GM19468 (cell line): Measurements from ENCODE around the gene FAM170B.

Experiments used
- ATAC-seq: cut with Tn5 transposase; IDR thresholded peaks from one replicate; pipeline ENCODE4 v1.9.1; 2021; ENCODE audit warnings: mild to moderate bottlenecking, moderate library complexity, moderate number of reproducible peaks; ENCODE audit not compliant: unreplicated experiment; ENCODE audit errors: extremely low read depth

The FAM170B gene

DNA sequence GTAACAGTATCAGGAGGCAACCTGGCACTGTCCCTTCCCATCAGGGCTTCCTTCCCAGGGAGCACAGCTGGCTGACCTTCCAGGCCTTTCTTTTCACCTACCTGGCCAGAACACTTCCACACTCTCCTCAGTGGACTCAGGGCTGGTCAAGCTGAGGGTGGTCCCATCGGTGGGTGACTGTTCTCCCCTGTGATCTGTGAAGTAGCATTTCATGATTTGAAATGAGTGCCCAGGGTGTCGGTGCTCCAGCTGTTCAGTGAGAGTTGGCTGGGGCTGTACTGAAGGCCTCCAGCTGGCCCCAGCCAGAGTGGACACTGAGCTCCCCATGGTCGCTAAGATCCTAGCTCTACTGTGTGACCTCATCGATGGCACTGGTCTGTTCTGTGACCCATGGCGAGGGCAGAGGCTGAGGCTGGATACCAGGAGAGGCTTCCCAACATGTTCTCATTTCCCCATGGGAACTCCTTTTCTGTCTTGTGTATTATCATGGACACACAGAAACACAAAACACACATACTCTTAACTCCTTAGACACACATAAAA, at the start of gene FAM170B:
Gene FAM170B (minus strand): TSS at position 316 of the 543 bp plus-strand sequence. CDS start 103 bp downstream, at position 213.
- ATAC-seq: no peak

- no peak for ATAC-seq
These were observed 49.0 kb upstream of the FAM170B start for GRCh38 chr10:49182776-49183175.

GRCh38 chr10:49180444-49180860, 46.6 kb upstream of the FAM170B start:
- no peak for ATAC-seq

- ATAC-seq: no peak
These were observed 46.0 kb upstream of the FAM170B start for GRCh38 chr10:49179699-49180443.

- ATAC-seq: no peak
These were observed 45.0 kb upstream of the FAM170B start for GRCh38 chr10:49178489-49179471.

DNA sequence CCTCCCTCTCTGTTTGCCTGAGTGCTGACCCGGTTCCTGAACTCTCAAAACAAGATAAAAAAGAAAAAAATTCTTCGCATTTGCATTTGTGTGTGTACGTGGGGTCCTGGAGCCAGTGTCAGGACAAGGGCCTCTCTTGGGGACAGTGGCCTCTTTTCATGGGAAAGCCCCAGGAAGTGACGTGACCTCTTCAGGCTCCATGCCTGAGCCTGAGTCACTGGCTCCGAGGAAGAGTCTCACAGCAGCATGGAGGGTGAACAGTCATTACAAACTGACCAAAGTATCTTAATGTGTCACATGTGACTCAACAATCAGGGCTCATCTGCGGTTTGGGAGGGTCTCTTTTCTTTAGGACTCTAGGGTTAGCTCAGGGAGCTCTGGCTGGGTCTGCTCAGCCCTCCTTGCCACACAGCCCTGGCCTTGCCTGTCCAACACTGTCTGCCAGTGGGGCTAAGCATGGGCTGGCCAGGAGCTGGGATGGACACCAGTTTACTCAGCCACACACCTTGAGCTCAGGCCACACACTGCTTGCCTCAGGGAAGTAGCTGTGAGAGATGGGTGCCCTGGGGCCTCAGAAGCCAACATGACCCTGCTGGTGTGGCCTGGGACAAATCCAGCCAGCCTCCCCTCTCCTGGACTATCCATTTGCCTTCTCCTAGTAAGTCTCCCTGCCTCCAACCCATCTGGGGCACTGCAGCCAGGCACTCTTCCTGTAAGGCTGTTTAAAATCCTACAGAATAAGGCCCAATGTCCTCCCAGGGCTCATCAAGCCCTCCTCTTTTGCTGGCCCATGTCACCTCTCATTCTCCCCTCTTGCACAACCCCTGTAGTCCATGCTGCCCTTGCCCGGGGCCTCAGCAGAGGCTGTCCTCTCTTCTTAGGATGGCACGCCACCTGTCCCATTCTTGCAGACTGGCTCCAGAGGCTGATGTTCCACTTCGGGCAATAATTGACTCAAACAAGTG, 43.9 kb upstream of the FAM170B start:
- peak; percentile 74 for ATAC-seq

- ATAC-seq: no peak
These were observed 42.8 kb upstream of the FAM170B start for GRCh38 chr10:49176310-49177268.

DNA sequence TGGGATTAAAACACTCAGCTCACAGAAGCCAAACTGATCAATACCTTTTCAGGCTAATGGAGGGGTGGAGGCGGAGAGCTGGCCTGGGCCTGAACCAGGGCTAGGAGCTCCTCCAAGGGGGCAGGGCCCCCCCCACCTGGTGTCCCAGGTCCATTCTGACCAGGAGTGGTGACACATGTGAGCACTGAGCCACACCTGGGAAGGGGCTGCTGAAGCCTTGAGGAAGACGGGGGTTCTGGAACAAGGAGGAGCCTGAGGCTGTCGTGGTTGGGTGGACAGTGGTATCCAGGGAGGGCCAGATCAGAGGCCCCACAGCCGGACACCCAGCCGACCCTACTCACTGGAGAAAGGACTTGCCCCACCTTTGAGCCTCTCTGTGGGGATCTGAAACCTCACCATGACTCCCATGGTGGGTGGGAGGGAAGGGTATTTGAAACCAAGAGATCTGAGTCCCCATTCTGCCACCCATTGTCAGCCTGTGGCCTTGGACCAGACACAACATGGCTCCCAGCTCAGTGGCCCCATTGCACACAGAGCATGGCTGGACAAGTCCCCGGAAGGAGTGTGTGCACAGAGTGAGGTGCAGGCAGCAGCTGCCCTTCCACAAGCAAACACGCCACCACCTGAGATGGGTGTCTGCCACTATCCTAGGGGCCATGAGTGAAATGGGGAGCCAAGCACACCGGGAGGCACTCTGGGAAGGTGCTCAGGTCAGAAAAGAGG, 41.9 kb upstream of the FAM170B start:
- no peak for ATAC-seq

GRCh38 chr10:49174926-49175500, 41.2 kb upstream of the FAM170B start:
- ATAC-seq: no peak

DNA sequence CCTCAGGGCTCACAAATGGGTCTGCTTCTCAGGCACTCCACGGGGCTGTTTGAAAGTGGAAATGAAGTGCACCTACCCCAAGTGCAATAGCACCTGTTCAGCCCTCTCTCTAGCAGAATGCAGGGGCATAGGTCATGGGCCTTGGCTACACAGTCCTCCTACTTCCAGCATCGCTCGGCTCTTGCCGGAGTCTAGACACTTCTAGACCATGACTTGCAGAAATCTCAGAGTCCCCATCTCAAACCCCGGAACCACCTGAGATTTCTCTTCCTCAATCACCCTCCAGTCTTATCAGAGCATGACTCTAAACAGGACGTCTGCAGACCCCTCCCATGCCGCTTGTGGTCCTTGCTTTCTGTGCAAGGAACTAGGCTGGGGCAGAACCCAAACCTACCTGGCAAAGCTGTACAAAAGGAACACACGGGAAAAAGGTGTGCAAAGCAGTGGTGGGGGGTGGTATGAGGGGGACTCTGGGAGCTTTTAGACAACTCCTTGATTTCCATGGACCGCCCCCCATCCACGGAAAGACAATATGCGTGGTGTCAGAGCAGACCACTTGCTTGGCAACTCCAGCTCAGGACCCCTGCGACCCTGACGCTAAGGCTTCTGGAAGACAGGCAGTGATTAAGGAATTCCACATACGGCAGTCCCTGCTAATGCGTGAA, 40.6 kb upstream of the FAM170B start:
- no peak for ATAC-seq

DNA sequence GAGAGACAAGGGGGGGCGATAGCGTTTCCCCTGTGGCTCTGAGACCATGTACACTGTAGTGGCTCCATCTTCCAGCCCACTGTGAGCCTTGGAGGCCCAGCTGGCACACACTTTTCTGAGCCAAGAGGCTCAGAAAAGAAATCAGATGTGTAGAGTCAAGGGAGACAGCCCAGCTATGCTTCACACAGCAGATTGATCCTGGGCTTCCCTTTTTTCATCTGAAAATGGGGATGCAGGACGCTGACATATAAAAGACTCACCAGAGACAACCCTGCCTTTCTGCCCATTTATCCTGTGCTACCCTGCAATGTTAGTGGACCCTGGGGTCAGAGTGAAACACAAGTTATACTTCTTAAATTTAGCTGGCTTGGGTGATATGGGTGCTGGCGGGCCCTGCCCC, 40.0 kb upstream of the FAM170B start:
- no peak for ATAC-seq

DNA sequence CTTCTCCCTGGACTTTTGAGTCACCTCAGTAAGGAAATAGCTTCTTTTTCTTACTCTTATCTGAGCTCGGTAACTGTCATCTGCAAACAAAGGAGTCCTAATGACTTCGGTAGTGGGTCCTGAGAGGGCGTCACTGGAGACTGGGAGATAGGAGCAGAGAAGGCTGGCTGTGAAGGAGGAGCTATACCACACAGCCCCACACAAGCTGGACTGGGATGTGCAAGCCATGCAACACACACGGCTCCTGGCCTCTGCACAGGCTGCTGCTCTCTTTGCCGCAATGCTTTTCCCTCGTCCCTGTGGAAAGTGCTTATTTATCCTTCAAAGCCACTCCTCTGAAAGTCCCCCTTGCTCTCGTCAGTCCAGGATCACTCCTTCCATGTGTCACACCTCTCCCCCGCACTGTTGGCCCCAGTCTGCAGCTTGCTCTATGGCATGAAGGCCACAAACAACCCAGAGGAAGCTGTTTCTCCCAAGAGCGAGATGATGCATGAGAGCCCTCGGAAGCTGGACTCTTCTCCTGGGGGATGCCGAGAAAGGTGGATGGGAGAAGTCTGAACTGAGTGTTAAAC, 39.5 kb upstream of the FAM170B start:
- ATAC-seq: no peak

DNA sequence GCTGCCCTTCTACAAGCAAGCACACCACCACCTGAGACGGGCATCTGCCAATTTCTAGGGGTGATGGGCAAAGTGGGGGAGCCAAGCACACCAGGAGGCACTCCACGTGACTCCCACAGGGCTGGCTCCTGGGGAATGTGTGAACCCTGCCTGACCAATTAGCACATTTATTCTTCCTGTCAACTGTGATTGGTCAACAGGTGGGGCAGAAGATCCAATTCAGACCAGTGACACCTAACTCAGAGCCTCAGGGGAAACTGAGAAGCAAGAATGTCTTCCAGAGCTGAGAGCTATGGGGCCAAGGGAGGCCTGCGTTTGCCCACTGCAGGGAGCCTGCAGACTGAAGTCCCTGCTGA, 38.9 kb upstream of the FAM170B start:
- ATAC-seq: no peak

- ATAC-seq: no peak
These were observed 38.4 kb upstream of the FAM170B start for GRCh38 chr10:49172061-49172776.

DNA sequence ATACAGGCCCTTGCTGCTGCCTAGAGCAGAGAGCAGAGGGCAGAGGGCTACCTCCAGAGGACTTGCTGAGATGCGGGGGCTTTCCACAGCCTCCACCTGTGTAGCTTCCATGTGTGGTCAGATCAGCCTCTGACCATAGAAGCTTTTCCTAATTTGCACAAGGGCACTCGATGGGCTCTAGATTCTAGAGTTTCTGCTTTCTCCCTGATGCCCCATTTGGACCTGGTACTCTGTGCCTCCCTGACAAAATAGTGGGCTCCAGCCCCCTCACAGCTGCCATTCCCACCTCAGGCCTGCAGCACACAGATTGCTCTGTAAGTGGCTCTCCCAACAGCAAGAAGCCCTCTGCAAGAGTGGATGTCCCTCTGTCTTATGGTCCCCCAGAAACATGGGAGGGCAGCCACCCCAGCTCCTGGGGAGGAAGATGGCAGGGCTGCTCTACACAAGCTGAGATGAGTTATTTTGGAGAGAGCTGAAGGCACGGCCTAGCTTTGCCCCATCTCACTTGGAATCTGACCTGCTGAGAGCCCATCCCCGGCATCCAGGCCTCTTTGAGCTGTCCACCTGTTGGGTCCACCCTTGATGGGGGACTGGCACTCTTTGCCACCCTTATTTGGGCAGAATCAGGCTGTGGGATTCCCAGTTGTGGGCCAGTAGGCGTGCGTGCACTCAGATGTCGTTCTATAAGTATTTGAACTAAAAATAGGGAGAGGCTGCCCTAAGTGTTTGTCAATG, 37.7 kb upstream of the FAM170B start:
- no peak for ATAC-seq
